HL-60 (cell line): ENCODE results near the gene RPAP2.

Source experiments
- DNase-seq, 2 experiments: peaks; one replicate each; pipeline ENCODE4 v3.0.0-alpha.2; 2010 to 2020; ENCODE audit warnings: low read depth in 1 of 2, low spot score in 1 of 2
- H3K27ac ChIP-seq: fragments of 250-450 bp; sonication (Bioruptor Pico); replicated peaks from 2 replicates; pipeline ENCODE4 v1.5.1; 2020; ENCODE audit warnings: mild to moderate bottlenecking, moderate library complexity
- H3K27me3 ChIP-seq: fragments of 250-450 bp; sonication (Bioruptor Pico); 2 replicates; pipeline ENCODE4 v1.5.1; 2021; ENCODE audit warnings: mild to moderate bottlenecking, moderate library complexity; ENCODE audit not compliant: insufficient read depth, poor library complexity, severe bottlenecking
- H3K4me3 ChIP-seq: replicated peaks from 2 replicates; pipeline ENCODE4 v1.5.1; 2011; ENCODE audit warnings: mild to moderate bottlenecking, control low read depth, low read length; ENCODE audit not compliant: insufficient read depth
- GABPA ChIP-seq: IDR thresholded peaks from 2 replicates; pipeline ENCODE4 v1.6.1; 2012; ENCODE audit warnings: low read depth
- POLR2AphosphoS5 ChIP-seq: IDR thresholded peaks from 2 replicates; pipeline ENCODE4 v1.6.1; 2012; ENCODE audit warnings: low read depth
- SPI1 ChIP-seq: IDR thresholded peaks from 2 replicates; pipeline ENCODE4 v1.6.1; 2012; ENCODE audit warnings: low read depth, mild to moderate bottlenecking, borderline replicate concordance
- TF ChIP-seq, protein P1 (sequence below): IDR thresholded peaks from 2 replicates; pipeline ENCODE4 v1.6.1; 2012; ENCODE audit warnings: low read depth; ENCODE audit not compliant: insufficient replicate concordance
- TF ChIP-seq, protein P2 (sequence below): IDR thresholded peaks from one replicate; pipeline ENCODE4 v1.5.1; 2011; ENCODE audit warnings: low read length, control low read depth, inconsistent platforms; ENCODE audit not compliant: insufficient read depth

Gene RPAP2

DNA sequence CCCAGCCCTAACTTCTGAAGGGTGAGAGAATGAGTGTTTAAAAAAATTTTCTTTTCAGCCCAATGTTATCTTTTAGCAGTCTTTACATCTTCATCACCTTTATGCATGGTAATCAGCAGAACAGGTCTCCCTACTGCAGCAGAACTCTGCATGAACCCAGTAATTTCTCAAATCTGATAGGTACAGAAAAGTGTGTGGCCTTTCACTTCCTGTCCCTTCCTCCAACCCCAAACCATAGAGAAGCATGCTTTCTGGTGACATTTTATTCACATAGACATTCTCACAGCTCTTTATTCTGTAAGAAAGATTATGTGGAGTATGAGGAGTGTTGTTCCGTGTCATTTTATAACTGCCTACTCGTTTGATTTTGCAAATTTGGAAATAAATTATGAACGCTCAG, 68.6 kb downstream of the RPAP2 start:
- Histone ChIP-seq H3K27ac (peak overlapping the region; percentile 7; the same call in 1 of the 2 replicates), H3K27me3 (no peaks in the 10 kb centered on the region), H3K4me3 (no peak overlapping the region)
- no peak for DNase-seq
- no peak for TF ChIP-seq POLR2AphosphoS5
- TF ChIP-seq, protein P1, sequence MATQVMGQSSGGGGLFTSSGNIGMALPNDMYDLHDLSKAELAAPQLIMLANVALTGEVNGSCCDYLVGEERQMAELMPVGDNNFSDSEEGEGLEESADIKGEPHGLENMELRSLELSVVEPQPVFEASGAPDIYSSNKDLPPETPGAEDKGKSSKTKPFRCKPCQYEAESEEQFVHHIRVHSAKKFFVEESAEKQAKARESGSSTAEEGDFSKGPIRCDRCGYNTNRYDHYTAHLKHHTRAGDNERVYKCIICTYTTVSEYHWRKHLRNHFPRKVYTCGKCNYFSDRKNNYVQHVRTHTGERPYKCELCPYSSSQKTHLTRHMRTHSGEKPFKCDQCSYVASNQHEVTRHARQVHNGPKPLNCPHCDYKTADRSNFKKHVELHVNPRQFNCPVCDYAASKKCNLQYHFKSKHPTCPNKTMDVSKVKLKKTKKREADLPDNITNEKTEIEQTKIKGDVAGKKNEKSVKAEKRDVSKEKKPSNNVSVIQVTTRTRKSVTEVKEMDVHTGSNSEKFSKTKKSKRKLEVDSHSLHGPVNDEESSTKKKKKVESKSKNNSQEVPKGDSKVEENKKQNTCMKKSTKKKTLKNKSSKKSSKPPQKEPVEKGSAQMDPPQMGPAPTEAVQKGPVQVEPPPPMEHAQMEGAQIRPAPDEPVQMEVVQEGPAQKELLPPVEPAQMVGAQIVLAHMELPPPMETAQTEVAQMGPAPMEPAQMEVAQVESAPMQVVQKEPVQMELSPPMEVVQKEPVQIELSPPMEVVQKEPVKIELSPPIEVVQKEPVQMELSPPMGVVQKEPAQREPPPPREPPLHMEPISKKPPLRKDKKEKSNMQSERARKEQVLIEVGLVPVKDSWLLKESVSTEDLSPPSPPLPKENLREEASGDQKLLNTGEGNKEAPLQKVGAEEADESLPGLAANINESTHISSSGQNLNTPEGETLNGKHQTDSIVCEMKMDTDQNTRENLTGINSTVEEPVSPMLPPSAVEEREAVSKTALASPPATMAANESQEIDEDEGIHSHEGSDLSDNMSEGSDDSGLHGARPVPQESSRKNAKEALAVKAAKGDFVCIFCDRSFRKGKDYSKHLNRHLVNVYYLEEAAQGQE: no peak
- TF ChIP-seq, protein P2, sequence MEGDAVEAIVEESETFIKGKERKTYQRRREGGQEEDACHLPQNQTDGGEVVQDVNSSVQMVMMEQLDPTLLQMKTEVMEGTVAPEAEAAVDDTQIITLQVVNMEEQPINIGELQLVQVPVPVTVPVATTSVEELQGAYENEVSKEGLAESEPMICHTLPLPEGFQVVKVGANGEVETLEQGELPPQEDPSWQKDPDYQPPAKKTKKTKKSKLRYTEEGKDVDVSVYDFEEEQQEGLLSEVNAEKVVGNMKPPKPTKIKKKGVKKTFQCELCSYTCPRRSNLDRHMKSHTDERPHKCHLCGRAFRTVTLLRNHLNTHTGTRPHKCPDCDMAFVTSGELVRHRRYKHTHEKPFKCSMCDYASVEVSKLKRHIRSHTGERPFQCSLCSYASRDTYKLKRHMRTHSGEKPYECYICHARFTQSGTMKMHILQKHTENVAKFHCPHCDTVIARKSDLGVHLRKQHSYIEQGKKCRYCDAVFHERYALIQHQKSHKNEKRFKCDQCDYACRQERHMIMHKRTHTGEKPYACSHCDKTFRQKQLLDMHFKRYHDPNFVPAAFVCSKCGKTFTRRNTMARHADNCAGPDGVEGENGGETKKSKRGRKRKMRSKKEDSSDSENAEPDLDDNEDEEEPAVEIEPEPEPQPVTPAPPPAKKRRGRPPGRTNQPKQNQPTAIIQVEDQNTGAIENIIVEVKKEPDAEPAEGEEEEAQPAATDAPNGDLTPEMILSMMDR: no peak
- no peak for TF ChIP-seq GABPA
- no peak for TF ChIP-seq SPI1

DNA sequence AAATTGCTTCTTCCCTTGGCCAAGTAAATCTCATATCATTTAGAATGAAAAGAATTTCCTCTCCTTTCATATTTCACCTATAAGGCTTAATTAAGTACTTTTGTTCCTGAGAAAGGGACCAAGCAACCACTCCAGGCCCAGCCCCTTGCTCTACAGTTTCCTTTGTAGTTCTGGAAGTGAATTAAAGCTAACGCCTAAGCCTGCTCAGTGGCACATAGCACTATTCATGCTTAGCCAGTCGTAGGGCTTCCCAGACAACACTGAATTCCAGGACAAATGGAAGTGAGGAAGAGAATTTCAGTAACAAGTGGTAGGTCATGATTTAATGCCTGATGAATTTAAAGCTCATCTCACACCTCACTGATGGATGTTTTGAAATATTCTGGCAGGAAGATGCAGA, 73.3 kb downstream of the RPAP2 start:
- TF ChIP-seq SPI1 (no peak), GABPA (no peak), POLR2AphosphoS5 (no peak)
- TF ChIP-seq, protein P1: no peak
- no peak for DNase-seq
- Histone ChIP-seq H3K4me3 (no peak overlapping the region), H3K27me3 (no peaks in the 10 kb centered on the region), H3K27ac (no peak overlapping the region)

DNA sequence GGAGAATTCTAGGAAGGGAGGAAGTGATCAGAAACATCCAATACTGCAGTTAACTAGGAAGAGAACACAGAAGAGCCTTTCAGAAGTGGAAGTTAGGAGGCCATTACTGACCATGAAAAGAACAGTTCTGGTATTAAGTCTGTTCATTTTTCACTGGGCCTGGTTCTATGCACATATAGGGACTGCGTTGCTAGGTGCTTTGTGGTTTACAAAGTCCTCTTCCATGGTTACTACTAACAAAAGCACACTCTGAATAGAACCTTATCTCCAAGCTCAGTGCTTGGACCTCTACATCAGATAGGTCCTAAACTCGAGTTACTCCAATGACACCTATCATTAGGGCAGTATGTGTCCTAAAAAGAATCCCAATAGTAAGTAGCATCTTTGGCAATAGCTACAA, 75.4 kb downstream of the RPAP2 start:
- no peaks in the 10 kb centered on the region for H3K27me3 ChIP-seq
- no peak for TF ChIP-seq SPI1
- TF ChIP-seq POLR2AphosphoS5: no peak
- TF ChIP-seq, protein P1: no peak
- TF ChIP-seq, protein P2: no peak
- no peak for TF ChIP-seq GABPA
- H3K4me3 ChIP-seq: no peak overlapping the region
- DNase-seq: no peak
- H3K27ac ChIP-seq: 0 out of 2 replicates have a peak overlapping the region, but pooled peaks have one; percentile 5
